ENCODE data around the gene SCAPER.
"Not testable (repeated sequence)": the region's sequence is repeated elsewhere in the genome, so short reads cannot be mapped to it uniquely, and the experiment has no call there.

SCAPER gene

GRCh38 chr15:76309601-76310330 is 595.4 kb downstream of the SCAPER start:
- no peak for DNase-seq

GRCh38 chr15:76303909-76304308 is 601.2 kb downstream of the SCAPER start:
- DNase-seq: no peak

GRCh38 chr15:76299786-76300185 is 605.4 kb downstream of the SCAPER start:
- no peak for DNase-seq

- DNase-seq: no peak
Observed at GRCh38 chr15:76298986-76299385, 606.2 kb downstream of the SCAPER start.

- DNase-seq: not testable (repeated sequence)
Observed at GRCh38 chr15:76297951-76298350, 607.2 kb downstream of the SCAPER start.

All from activated gamma-delta T cell (primary cell).